NCI-H2227 treated with DMSO at 0.1 percent for 48 hours (cell line): ENCODE results near the gene EFNA5.

Experiments used
- DNase-seq: peaks from one replicate; lab custom pipeline; 2025; lab: John Stamatoyannopoulos, UW

EFNA5 gene

GRCh38 chr5:107484281-107484680 lies 186.5 kb downstream of the EFNA5 start:
- DNase-seq, result no peak

- no peak for DNase-seq
Observed at GRCh38 chr5:107483231-107484024, 187.3 kb downstream of the EFNA5 start.

- no peak for DNase-seq
Observed at GRCh38 chr5:107478068-107478641, 192.6 kb downstream of the EFNA5 start.

- DNase-seq, result no peak
Observed at GRCh38 chr5:107477492-107477891, 193.2 kb downstream of the EFNA5 start.

GRCh38 chr5:107476783-107477182 lies 194.0 kb downstream of the EFNA5 start:
- DNase-seq, result no peak

GRCh38 chr5:107474716-107475489 lies 195.8 kb downstream of the EFNA5 start:
- DNase-seq, result no peak

GRCh38 chr5:107474361-107474715 lies 196.4 kb downstream of the EFNA5 start:
- no peak for DNase-seq

- no peak for DNase-seq
Observed at GRCh38 chr5:107472620-107473064, 198.1 kb downstream of the EFNA5 start.

- no peak for DNase-seq
Observed at GRCh38 chr5:107470295-107470582, 200.5 kb downstream of the EFNA5 start.

GRCh38 chr5:107469485-107470294 lies 201.0 kb downstream of the EFNA5 start:
- DNase-seq, result no peak

- no peak for DNase-seq
Observed at GRCh38 chr5:107469064-107469463, 201.7 kb downstream of the EFNA5 start.

- DNase-seq, result no peak
Observed at GRCh38 chr5:107468276-107468675, 202.5 kb downstream of the EFNA5 start.

- no peak for DNase-seq
Observed at GRCh38 chr5:107467137-107467932, 203.4 kb downstream of the EFNA5 start.

GRCh38 chr5:107466233-107466769 lies 204.4 kb downstream of the EFNA5 start:
- DNase-seq, result no peak

- DNase-seq, result no peak
Observed at GRCh38 chr5:107464876-107465275, 205.9 kb downstream of the EFNA5 start.

- DNase-seq, result no peak
Observed at GRCh38 chr5:107464416-107464815, 206.3 kb downstream of the EFNA5 start.

GRCh38 chr5:107463731-107464130 lies 207.0 kb downstream of the EFNA5 start:
- DNase-seq, result no peak

- DNase-seq, result no peak
Observed at GRCh38 chr5:107461770-107462169, 209.0 kb downstream of the EFNA5 start.

GRCh38 chr5:107460789-107461188 lies 209.9 kb downstream of the EFNA5 start:
- DNase-seq, result no peak

GRCh38 chr5:107459605-107460004 lies 211.1 kb downstream of the EFNA5 start:
- DNase-seq, result no peak

GRCh38 chr5:107458322-107458721 lies 212.4 kb downstream of the EFNA5 start:
- DNase-seq, result no peak
